Measurements from ENCODE around the gene PRRC1.

- TF ChIP-seq CTCF (IDR thresholded peaks at IDR 0.05): peak; percentile 45 to 77 (median 62)
- no peak for TF ChIP-seq POLR2A (IDR thresholded peaks at IDR 0.05)
Observed at GRCh38 chr5:127492854-127493738, 24.3 kb upstream of the PRRC1 start.
